Stimulated activated CD8-positive, alpha-beta memory T cell treated with anti-CD3 and anti-CD28 coated beads, Interleukin-4, amount 100 ng/mL, for 4 hours (primary cell): ENCODE results near the gene PGS1.

Source experiments
- DNase-seq, 2 donors: peaks; one replicate each; pipeline ENCODE4 v3.0.0-alpha.2; 2020; ENCODE audit warnings: low read depth in 2 of 2, low spot score in 1 of 2

The PGS1 gene

DNA sequence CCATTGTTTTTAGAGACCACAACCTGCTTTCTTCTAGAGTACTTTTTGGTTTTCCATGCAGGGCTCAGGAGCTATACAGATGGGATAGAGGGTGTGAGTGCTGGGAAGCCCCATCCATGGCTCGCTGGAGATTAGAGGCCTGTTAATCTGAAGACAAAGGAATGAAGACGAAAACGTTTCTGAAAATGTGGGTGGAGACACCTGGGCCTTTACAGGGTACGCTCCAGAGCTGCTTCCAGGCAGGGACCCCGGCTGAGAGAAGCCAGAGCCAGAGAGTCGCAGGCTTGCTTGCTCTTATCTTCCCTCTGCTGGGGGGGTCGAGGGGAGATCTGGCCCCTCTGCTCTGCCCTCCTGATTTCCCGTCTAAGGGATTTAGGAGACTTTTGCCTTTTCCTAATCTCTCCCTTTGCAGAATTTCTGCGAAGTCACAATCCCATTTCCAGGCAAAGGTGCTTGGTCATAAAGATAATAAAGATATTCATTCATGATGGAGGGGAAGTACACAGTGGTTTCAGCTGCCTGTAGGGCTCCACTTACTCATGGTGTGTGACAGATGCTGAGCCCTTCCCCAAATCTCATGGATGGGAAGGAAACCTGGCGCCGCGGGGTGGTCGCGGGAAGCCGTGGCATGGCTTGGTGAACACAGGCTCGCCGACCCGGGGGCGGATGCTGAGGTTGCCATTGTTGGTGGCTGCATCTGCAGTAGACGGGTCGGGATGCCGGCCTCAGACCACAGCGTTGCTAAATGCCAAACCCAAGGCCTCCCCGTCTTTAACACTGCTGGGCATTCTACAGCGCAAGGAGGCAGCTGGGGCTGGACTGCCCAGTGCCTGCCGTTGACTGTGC lies 13.8 kb upstream of the PGS1 start:
- no peak for DNase-seq

DNA sequence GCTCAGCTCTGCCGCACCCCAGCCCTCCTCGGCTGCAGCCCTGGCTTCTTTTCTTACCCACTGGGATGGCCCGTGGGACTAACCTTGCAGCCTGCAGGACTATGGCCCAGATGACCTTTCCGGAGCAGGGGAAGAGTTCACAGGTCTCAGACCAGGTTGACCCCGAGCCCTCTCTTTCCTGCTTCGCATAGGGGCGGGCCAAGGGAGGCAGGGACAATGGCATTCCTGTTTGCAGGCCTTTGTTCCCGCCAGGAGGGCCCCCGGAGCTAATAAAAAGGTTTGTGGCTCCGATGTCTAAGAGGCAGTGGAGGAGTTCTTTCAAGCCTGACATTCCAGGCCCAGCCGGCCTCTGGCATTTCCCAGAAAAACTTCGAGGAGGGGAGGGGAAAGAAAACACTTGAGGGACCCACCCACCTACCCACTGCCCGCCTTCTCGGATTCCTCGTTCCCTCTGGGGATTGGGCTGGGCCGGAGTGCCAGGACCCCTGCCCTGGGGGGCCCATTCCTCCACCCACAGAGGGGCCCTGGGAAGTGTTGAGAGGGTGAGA lies 12.8 kb upstream of the PGS1 start:
- DNase-seq = no peak

DNA sequence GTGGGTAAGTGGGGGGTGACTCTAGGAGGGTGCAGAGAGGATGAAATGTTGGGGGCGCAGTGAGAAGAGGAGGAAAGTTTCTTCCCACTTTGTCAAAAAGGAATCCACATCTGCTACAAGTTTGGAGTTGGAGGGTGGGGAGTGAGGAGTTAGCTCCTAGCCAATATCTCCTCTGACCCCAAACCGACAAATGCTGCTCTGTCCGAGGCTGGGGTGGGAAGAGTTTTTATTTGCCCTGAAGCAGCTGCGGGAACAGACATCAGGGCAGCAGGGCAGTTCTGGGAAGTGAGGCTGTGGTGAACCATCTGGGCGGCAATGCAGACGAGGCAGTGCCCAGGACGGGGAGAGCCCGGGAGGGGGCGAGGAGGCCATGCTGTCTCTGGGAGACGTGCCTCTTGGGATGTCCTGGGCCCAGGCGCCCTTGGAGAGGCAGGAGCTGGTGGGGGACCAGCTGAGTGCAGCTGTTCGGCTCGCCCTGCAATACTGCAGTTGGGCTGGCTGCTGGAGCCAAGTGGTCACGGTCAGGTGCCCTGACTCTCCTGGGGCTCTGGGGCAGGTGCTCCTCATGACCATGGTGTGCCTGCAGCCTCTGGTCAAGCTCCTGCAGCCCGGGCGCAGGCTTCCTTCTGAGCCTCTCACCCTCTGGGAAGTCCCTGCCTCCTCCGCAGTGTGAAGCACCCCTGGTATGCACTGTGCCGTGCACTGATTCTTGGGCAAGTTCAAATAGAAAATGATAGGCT lies 12.2 kb upstream of the PGS1 start:
- no peak for DNase-seq

DNA sequence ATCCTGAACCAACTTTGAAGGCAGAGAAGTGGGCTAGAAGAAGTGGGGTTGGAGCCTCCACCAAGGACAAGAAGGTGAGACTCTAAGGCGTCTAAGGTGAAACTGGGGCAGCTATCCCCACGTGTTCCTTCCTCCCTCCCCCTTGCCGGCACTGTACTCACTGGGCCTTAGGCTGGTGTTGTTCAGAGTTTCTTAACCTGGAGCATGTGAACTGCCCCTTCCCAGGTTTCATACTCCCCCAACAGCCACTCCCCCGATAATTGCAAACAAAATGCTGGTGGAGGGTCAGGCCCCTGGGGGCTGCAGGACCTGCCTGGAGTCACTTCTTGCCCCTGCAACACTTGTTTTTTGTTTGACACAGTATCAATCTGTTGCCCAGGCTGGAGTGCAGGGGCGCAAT lies 11.3 kb upstream of the PGS1 start:
- no peak for DNase-seq

DNA sequence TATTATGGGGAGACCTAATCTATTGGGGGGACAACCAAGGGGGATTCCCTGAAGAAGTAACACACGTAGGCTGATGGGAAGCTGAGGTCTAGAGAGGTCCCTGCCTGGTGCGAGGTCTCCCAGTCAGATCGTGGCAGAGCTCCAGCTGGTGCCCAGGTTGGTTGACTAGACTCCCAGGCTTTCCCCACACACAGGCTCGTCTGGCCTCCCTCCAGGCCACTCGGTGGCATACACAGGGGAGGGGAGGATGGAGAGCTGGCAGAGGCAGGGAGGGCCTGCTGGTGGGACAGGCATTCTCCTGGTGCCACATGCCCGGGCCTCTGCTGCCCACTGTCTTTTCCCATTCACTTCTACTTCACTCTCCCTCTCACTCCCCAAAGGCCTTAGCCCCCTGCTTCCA lies 10.1 kb upstream of the PGS1 start:
- DNase-seq = no peak

DNA sequence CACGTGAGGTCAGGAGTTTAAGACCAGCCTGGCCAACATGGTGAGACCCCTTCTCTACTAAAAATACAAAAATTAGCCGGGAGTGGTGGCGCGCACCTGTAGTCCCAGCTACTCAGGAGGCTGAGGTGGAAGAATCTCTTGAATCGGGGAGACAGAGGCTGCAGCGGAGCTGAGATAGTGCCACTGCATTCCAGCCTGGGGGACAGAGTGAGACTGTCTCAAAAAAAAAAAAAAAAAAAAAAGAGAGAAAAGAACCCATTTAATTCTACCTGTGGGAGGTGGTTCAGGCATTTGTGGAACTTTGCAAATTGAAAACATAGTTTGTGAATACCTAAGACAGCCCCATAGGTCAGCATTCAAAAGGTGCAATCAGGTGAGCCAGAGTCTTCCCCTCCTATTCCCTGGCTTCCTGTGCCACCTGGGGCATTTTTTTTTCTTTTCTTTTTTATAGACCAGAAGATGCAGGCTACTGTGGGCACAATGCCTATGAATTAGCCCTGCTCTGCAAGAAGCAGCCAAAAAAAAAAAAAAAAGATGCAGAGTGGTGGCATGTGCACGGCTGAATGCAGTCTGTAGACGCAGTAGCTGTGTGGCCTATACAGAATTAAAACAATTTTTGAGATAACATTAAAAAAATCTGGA lies 9.5 kb upstream of the PGS1 start:
- DNase-seq = no peak

DNA sequence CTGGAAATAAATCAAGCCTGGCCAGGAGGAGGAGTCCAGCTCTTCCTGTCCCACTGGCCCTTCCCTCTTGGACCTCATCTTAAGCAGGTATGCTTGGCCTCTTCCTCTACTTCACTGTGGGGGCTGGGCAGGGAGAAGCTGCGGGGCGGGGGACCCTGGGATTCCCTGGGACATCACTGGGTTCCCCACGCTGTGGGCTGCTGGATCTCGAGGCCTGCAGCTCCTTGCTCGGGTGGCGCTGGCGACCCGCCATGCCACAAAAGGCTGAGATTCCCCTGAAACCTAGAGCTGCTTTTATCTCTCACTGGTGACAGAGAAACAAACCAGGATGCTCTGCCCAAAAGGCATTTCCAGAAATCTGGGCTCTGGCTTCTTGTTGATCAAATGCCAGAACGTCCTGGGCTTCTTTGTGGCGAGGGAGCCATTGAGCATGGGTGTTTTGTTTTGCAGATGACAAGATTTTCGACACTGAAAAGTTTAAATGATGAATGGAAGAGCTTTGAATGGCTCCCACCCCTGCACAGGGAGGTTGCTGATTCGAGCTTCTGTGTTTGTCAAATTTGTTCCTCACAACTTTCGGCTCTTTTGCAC lies 8.6 kb upstream of the PGS1 start:
- no peak for DNase-seq

DNA sequence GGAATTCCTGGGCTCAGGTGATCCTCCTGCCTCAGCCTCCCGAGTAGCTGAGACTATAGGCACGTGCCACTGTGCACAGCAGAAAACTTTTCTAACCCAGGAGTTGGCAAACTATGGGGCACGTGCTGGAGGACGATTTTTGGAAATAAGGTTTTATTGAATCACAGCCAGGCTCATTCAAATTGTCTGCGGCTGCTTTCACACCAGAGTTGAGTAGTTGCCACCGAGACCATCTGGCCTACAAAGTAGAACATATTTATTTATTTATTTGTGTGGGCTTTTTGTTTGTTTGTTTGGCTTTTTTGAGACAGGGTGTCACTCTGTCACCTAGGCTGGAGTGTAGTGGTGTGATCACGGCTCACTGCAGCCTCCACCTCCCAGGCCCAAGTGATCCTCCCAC lies 7.4 kb upstream of the PGS1 start:
- DNase-seq = no peak

DNA sequence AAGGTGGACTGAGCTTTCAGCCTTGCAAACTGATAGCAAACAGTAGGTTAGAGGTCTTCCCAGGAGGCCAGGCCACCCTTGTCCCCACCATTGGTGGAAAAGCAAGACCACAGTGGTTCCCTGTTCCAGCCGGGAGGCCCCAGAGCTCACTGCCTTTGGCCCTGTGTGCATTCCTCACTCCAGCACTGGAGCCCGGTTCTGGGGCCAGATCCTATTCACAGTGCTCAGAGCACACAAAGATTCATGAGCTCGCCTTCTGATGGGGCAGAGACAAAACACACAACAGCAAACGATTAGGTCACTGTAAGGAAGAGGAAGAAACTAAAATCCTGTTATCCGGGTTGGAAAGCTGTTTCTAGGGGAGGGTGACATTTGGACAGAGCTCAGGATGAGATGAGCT lies 5.6 kb upstream of the PGS1 start:
- no peak for DNase-seq

DNA sequence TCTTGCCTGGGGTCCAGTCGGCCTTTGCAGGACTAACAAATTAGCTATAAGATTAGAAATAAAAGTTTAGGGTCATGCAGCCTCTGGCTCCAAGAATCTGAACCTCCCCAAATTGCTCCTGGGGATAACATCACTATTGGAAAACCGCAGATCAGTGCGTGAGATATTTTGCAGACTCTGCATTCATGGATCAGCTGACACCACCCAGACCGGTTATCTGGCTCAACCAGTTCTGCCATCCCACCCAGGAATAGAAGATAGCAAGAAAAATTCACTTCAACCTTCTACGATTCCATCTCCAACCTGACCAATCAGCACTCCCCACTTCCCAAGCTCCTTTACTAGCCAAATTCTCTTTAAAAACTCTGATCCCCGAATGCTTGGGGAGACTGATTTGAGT lies 4.3 kb upstream of the PGS1 start:
- no peak for DNase-seq

DNA sequence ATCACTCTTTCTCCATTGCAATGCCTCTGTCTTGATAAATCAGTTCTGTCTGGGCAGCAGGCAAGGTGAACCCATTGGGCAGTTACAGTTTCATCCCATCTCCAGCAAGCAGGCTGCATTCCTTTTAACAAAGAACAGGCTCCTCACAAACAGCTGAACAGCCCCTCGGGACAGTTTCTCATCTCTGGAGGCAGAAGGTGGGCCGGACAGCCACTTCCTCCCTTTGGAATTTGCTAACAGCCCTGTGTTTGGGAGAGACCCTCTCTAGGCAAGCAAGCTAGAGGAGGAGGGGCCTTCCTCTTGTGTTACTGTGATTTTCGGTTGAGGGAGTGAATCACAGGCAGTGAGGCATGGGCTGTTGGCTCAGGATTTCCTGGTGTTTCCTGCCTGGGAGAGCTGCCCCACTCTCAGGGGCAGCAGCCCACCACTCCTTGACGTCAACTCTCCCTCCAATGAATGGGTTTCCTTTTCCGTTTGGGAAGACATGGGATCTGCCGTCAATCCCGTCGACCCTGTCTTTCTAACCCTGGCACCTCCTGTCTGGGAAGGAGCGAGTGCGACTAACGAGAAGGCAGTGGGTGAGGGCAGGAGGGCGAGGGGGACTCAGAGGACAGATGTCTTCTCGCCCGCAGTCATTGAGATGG lies 3.7 kb upstream of the PGS1 start:
- DNase-seq = no peak

DNA sequence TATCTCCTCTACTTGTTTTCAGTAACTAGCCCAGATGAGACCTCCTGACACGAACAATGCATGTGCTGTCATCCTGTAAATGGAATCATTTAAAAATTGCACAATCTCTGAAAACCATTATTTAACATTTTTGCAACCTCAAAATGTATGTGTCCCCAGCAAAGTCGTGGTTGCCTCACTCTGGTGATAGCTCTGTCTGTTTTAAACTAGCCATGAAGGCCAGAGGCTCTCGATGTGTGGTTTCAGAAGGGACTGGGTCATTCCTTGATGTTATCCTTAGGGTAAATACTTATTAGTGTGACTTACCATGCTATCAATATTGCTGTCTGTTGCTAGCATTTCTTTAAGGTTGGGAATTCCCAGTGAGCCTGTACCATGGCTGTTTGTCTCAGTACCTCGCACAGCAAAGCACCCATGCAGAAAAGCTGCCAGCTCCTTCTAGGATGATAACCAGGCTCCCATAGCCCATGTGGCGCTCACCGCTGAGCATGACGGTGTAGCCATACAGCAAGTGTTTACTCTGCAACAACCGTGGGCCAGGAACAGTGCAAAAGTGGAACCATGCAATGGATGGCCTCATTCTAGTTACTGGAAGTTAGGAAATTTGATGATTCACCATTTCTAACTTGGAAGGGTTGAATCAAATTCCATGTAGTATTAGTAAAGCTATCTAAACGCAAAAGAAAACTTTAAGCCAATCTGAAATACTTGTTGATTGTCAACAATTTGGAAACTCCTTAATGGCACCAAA lies 2.9 kb upstream of the PGS1 start:
- DNase-seq = no peak

DNA sequence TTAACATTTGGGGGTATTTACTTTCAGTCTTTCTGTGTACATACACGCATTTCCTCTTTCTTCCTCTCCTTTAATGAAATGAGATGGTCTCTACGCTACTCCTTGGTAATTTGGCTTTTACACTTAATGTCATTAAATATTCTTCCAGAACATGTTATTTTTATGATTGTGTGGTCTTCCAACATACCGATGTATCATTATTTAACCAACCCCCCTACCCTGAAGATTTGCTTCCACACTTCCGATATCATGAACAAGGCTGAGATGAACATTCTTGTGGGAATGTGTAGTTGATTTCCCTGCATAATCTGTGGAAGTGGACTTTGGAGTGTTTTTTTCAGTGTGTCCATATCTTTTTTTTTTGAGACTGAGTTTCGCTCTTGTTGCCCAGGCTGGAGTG lies 2.3 kb upstream of the PGS1 start:
- DNase-seq = no peak

DNA sequence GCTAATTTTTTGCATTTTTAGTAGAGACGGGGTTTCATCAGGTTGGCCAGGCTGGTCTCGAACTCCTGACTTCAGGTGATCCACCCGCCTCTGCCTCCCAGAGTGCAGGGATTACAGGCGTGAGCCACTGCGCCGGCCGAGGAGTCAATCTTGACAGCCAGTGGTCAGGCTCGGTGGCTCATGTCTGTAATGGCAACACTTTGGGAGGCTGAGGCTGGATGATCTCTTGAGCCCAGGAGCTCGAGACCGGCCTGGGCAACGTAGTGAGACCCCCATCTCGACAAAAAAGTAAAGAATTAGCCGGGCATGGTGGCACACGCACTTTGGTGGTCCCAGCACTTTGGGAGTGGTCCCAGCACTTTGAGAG lies 608 bp upstream of the PGS1 start:
- DNase-seq = no peak

DNA sequence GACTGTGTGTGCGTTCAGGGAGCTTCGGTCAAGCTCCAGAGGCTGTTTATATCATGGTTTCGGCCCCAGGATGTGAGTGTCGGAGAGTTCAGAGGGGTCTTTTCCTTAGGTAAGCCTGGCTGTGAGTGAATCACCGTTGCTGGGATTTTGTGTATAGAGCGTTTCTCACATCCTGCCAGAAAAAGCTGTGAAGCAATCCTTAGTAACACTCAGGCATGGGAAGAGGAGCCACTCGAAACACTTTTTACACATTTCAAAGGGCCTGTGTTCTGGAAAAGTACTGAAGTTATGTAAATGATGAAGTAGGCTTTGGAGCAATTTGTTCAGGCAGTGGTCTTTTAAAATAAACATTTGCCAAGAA lies 662 bp downstream of the PGS1 start:
- no peak for DNase-seq

DNA sequence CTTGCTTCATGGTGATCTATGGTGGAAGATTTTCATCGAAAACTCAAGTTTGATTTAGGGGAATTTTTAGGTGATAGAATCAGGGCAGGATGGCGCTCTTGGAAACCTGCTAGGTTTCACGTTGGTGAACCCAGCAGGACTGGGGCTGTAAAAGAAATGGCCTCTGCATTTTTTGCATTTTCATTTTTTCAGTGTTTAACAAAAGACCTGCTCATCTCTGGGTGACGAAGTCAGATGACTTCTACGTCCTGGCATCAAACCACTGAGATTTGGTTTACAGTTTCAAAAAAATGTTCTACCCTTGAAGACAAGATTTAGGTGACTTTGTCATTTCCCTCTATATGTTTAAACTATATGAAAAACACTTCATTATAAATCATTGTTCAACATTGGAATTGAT lies 1.9 kb downstream of the PGS1 start:
- no peak for DNase-seq

DNA sequence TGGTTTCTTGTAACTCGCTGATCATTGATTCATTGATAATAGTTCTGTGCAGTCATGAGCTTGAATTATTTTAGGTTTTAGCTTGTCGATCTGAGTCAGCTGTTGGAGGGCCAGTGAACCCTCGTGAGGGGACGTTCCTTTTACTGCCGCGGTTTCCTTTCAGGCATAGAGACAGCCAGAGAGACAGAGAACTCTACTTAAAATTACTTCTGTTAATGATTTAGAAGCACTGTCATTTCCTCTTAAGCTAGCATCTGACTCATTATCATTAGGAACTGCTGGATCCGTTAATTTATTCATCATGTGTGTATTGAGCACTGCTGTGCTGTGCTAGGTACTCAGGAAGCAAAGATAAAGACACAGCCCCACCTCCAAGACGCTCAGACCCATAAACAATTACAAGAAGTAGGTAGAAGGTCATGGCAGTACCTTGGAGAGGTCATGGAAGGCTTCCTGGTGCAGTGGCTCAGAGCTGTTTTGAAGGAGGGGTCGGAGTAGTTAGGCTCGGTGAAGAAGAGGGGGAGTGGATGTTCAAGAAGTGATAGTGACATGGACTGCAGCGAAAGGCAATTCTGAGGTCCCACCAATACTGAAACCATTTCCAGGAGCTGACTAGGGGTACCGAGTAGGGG lies 3.3 kb downstream of the PGS1 start:
- DNase-seq = no peak

DNA sequence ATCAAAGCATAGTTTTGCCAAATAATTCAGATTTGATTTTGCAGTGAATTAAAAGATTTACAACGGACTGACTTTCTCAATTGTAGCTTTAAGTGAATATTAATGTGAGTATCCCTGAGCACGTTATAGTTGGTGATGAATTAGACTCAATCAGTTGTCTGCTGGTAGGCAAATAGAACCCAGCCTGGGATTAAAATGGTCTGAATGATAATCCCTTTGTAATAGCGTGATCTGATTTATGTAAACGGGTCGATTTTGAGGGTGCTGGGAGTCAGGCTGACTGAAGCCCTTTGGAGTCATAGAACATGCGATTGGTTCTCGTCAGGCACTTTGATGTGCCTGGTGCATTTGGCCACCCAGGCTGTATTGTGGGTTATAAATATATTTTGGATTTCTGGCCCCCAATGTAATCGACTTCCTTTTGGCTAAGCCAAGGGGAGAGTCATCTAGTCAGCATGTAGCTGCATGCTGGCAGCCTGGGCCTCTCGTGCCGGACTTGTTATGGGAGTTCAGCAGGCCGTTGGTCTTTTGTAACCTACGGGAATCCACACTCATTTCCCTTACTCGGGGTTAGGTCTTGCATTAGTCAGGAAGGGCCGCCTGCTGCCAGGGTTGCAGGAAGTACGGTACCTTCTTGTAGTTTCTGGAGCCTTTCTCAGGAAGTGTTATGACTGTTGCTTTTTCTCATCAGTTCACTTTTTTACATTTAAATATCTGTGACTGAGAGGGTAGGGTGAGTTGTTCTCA lies 5.4 kb downstream of the PGS1 start:
- no peak for DNase-seq

DNA sequence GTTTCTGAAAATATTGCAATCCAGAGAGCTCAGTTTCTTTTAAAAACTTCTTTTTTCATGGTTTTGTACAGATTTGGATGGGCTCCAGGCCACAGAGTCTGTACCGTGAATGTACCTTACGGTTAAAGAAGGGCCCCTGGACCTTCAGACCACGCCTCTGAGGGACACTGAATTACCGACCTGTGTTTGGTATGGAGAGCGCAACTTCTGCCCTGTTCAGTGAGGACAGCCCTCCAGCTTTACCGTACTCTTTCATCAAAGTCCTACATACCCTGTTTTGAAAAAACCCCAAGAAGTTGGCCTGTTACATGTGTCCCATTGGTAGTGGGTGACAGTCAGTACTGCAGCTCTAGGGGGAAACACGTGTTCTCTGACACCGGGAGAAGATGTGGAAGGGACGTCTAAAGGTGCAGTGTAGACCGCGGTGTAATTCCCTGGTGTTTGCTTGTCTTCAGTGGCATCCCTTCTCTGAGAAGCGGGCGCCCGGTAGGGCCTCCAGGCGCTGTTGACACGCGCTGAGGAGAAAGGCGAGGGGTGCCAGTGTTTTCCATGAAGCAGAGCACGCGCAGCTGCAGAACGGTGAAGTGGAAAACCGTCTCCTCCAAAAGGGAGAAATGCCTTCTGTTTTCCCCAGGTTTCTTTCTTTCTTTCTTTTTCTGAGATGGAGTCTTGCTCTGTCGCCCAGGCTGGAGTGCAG lies 6.2 kb downstream of the PGS1 start:
- DNase-seq = no peak
